HL-60 (cell line): ENCODE results near the gene LYRM1.

Source experiments
- DNase-seq, 2 experiments: peaks; one replicate each; pipeline ENCODE4 v3.0.0-alpha.2; 2010 to 2020; ENCODE audit warnings: low read depth in 1 of 2, low spot score in 1 of 2
- H3K27ac ChIP-seq: fragments of 250-450 bp; sonication (Bioruptor Pico); replicated peaks from 2 replicates; pipeline ENCODE4 v1.5.1; 2020; ENCODE audit warnings: mild to moderate bottlenecking, moderate library complexity
- H3K27me3 ChIP-seq: fragments of 250-450 bp; sonication (Bioruptor Pico); 2 replicates; pipeline ENCODE4 v1.5.1; 2021; ENCODE audit warnings: mild to moderate bottlenecking, moderate library complexity; ENCODE audit not compliant: insufficient read depth, poor library complexity, severe bottlenecking
- H3K4me3 ChIP-seq: replicated peaks from 2 replicates; pipeline ENCODE4 v1.5.1; 2011; ENCODE audit warnings: mild to moderate bottlenecking, control low read depth, low read length; ENCODE audit not compliant: insufficient read depth
- CTCF ChIP-seq: IDR thresholded peaks from one replicate; pipeline ENCODE4 v1.5.1; 2011; ENCODE audit warnings: low read length, control low read depth, inconsistent platforms; ENCODE audit not compliant: insufficient read depth
- GABPA ChIP-seq: IDR thresholded peaks from 2 replicates; pipeline ENCODE4 v1.6.1; 2012; ENCODE audit warnings: low read depth
- POLR2AphosphoS5 ChIP-seq: IDR thresholded peaks from 2 replicates; pipeline ENCODE4 v1.6.1; 2012; ENCODE audit warnings: low read depth
- SPI1 ChIP-seq: IDR thresholded peaks from 2 replicates; pipeline ENCODE4 v1.6.1; 2012; ENCODE audit warnings: low read depth, mild to moderate bottlenecking, borderline replicate concordance
- TF ChIP-seq, protein P1 (sequence below): IDR thresholded peaks from 2 replicates; pipeline ENCODE4 v1.6.1; 2012; ENCODE audit warnings: low read depth; ENCODE audit not compliant: insufficient replicate concordance

The LYRM1 gene

DNA sequence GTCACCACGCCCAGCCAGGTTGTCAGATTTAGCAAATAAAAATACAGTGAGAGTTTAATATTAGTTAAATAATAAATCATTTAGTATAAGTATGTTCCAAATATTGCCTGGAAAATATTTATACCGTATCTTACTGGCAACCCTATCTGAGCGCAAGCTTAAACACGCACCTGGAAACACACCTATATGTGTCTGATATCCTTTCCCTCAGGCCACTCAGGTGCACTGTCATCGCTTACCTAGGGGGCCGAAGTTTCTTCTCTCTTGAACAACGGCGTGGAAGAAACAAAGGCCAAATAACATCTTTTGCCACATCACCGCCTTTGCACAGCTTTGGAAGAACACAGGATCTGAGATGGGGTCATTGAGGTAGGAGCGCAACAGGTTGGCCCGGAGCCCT, 54.0 kb downstream of the LYRM1 start:
- DNase-seq, result no peak
- Histone ChIP-seq H3K27me3 (no peaks in the 10 kb centered on the region), H3K4me3 (no peak overlapping the region), H3K27ac (no peak overlapping the region)
- TF ChIP-seq POLR2AphosphoS5 (no peak), SPI1 (no peak)
- TF ChIP-seq, protein P1, sequence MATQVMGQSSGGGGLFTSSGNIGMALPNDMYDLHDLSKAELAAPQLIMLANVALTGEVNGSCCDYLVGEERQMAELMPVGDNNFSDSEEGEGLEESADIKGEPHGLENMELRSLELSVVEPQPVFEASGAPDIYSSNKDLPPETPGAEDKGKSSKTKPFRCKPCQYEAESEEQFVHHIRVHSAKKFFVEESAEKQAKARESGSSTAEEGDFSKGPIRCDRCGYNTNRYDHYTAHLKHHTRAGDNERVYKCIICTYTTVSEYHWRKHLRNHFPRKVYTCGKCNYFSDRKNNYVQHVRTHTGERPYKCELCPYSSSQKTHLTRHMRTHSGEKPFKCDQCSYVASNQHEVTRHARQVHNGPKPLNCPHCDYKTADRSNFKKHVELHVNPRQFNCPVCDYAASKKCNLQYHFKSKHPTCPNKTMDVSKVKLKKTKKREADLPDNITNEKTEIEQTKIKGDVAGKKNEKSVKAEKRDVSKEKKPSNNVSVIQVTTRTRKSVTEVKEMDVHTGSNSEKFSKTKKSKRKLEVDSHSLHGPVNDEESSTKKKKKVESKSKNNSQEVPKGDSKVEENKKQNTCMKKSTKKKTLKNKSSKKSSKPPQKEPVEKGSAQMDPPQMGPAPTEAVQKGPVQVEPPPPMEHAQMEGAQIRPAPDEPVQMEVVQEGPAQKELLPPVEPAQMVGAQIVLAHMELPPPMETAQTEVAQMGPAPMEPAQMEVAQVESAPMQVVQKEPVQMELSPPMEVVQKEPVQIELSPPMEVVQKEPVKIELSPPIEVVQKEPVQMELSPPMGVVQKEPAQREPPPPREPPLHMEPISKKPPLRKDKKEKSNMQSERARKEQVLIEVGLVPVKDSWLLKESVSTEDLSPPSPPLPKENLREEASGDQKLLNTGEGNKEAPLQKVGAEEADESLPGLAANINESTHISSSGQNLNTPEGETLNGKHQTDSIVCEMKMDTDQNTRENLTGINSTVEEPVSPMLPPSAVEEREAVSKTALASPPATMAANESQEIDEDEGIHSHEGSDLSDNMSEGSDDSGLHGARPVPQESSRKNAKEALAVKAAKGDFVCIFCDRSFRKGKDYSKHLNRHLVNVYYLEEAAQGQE, result no peak

DNA sequence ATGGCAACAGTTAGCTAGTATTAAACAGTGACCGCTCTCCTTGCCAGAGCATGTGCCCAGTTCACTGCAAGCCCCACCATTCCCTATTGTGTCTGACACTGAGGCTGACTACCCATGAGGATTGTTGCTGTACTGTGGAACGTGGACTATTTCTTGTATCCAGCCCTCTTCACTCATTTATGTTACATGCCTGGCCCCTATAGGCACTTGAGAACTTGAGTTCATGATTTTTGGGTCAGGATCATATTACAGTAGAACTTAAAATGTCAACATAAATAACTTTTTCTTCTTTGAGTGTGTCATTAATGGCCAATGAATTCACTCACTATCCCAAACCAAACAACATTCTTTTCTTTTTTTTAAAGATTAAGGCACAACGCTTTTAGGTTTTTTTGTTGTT, 55.7 kb downstream of the LYRM1 start:
- no peak for DNase-seq

GRCh38 chr16:20957153-20957552, 56.6 kb downstream of the LYRM1 start:
- no peaks in the 10 kb centered on the region for H3K27me3 ChIP-seq
- no peak for TF ChIP-seq POLR2AphosphoS5
- TF ChIP-seq CTCF, result no peak
- no peak for TF ChIP-seq SPI1
- TF ChIP-seq, protein P1, result no peak

More for the DNA sequence above, 55.7 kb downstream of the LYRM1 start:
- H3K27ac ChIP-seq, result no peak overlapping the region
- TF ChIP-seq SPI1 (no peak), POLR2AphosphoS5 (no peak), GABPA (no peak), CTCF (no peak)
- TF ChIP-seq, protein P1, result no peak
- H3K27me3 ChIP-seq, result no peaks in the 10 kb centered on the region
- no peak overlapping the region for H3K4me3 ChIP-seq

DNA sequence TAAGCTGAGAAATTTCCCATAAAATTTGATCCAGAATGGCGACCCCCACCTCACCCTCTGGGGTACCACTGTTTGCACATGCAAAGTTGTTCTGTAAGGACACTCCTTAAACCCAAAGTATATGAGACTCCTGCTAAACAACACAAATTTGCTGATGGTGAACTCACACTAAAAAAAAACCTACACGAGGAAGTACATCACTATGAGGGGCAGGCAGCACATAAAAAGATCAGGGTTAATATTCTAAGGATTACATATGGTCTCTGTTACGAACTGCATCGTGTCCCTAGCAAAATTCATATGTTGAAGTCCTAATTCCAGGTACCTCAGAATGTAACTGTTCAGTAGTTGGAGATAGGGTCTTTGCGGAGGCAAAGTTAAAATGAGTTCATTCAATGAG, 60.3 kb downstream of the LYRM1 start:
- TF ChIP-seq GABPA, result no peak
- TF ChIP-seq CTCF, result no peak
- no peak for TF ChIP-seq POLR2AphosphoS5
- no peak for TF ChIP-seq SPI1
- TF ChIP-seq, protein P1, result no peak
- no peak for DNase-seq
- H3K27ac ChIP-seq, result no peak overlapping the region

More at GRCh38 chr16:20957153-20957552, 56.6 kb downstream of the LYRM1 start:
- no peak overlapping the region for H3K4me3 ChIP-seq
- no peak overlapping the region for H3K27ac ChIP-seq
- no peak for DNase-seq

More for the DNA sequence above, 60.3 kb downstream of the LYRM1 start:
- H3K4me3 ChIP-seq, result no peak overlapping the region
- no peaks in the 10 kb centered on the region for H3K27me3 ChIP-seq
